ENCODE data around the gene FHL2. TPM values are rescaled to one million over a fixed set of nuclear protein-coding genes. Genes with fewer than 3 reads are reported as not detected.

FHL2 gene
- total and polyA plus RNA-seq, 2 donors (not counting 1 experiment from before 2014, with no cell fraction given), result not detected

DNA sequence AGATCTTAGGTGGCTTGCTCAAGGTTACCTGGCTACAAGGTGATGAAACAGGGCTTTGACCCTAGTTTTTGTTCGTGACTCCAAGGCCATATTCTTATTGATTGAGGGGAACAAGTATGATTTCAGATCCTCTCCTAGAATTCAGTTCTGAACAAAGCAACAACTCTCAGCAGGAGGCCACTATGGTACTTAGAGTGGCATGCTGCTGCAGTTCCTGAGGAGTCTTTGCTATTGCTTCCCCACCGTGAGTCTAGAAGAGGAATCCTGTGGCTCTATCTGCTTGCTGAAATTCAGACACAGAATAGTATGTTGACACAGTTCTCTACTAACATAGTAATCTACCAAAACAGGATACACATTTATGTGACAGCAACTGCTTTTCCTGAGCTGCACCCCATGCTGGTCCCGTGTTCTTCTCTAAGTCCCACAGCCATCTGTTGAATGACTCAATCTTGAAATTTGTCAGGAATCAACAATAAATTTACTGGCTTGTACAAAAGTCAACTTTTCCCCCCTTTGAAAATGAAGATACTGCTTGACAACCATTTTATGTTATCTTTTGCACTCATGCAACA, 73.4 kb downstream of the FHL2 start:
- TF ChIP-seq, protein P1, sequence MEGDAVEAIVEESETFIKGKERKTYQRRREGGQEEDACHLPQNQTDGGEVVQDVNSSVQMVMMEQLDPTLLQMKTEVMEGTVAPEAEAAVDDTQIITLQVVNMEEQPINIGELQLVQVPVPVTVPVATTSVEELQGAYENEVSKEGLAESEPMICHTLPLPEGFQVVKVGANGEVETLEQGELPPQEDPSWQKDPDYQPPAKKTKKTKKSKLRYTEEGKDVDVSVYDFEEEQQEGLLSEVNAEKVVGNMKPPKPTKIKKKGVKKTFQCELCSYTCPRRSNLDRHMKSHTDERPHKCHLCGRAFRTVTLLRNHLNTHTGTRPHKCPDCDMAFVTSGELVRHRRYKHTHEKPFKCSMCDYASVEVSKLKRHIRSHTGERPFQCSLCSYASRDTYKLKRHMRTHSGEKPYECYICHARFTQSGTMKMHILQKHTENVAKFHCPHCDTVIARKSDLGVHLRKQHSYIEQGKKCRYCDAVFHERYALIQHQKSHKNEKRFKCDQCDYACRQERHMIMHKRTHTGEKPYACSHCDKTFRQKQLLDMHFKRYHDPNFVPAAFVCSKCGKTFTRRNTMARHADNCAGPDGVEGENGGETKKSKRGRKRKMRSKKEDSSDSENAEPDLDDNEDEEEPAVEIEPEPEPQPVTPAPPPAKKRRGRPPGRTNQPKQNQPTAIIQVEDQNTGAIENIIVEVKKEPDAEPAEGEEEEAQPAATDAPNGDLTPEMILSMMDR (IDR thresholded peaks at IDR 0.05), result no peak
- TF ChIP-seq EZH2 (IDR thresholded peaks at IDR 0.05; ENCODE audit: borderline replicate concordance, insufficient read depth, low read depth, low read length, poor library complexity, severe bottlenecking), result no peak
- H4K20me1 ChIP-seq (ENCODE audit: control insufficient read depth, insufficient read depth, low read length, poor library complexity, severe bottlenecking), result peaks cover 27% of the 10 kb centered on the region
- H3K4me3 ChIP-seq (ENCODE audit: control extremely low read depth in 1 of 5, extremely low read depth in 1 of 5, insufficient read depth in 1 of 5, low read depth in 2 of 5, low read length in 4 of 5), result no peak overlapping the region
- no peak overlapping the region for H2AFZ ChIP-seq (ENCODE audit: insufficient read depth, low read depth, low read length, poor library complexity, severe bottlenecking)
- H3K27me3 ChIP-seq (replicated peaks in 1 of 4; ENCODE audit: control extremely low read depth in 1 of 4, control insufficient read depth in 3 of 4, insufficient read depth in 4 of 4, low read length in 3 of 4), result no peaks in the 10 kb centered on the region
- no peak overlapping the region for H3K9ac ChIP-seq (ENCODE audit: low read length)
- no peaks in the 10 kb centered on the region for H3K9me3 Mint-ChIP-seq (ENCODE audit: insufficient read depth)
- H3K27ac ChIP-seq (ENCODE audit: low read length in 2 of 2), result no peak overlapping the region
- no peaks in the 10 kb centered on the region for H3K27me3 Mint-ChIP-seq
- ATAC-seq (ENCODE audit: low read depth), result no peak
- intact Hi-C loops (cut with micrococcal nuclease), result no loop called here
- no peaks in the 10 kb centered on the region for H3K9me3 ChIP-seq (ENCODE audit: control extremely low read depth in 1 of 3, control insufficient read depth in 2 of 3, insufficient read depth in 1 of 3, low read length in 2 of 3)
- ChIA-PET POLR2A (no interaction called here), CTCF (no interaction called here)
- H3K4me3 Mint-ChIP-seq, result no peak overlapping the region
- DNase-seq, result no peak
- WGBS (ENCODE audit: insufficient coverage), result 33% methylated on average over 3 of the region's 3 CpGs
- no peak overlapping the region for H3K27ac Mint-ChIP-seq
- peaks cover 20 to 24% of the 10 kb centered on the region in 2 donors for H3K4me1 ChIP-seq (ENCODE audit: control insufficient read depth in 2 of 2, insufficient read depth in 2 of 2, low read length in 2 of 2)
- H3K4me1 Mint-ChIP-seq, result peaks cover 60% of the 10 kb centered on the region
- H3K79me2 ChIP-seq (ENCODE audit: control insufficient read depth, insufficient read depth, low read length), result peaks cover 70% of the 10 kb centered on the region
- no peak overlapping the region for H3K4me2 ChIP-seq (replicated peaks; ENCODE audit: low read depth, low read length, poor library complexity, severe bottlenecking)
- H3K36me3 ChIP-seq (replicated peaks in 1 of 2; ENCODE audit: control extremely low read depth in 1 of 2, control insufficient read depth in 1 of 2, extremely low read depth in 1 of 2, insufficient read depth in 2 of 2, low read length in 1 of 2), result no peaks in the 10 kb centered on the region

DNA sequence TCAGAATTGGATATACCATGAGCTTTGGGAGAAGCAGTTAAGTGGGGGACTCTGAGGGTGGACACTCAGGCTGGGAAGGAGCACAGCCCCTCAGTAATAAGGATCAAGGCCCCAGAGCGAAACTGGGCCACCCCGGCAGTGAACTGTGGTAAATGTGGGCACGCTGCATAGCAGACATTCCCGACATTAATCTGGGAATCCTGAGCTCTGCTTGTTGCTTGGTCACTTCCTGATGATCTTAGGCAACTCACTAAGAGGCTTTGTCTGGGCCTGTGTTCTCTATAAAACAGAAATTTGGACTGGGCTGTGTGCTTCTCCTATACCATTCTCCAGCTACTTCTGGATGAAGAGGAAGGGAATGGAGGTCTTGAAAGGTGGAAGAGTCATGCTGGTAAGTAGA, 74.1 kb downstream of the FHL2 start:
- H3K27me3 ChIP-seq (replicated peaks in 1 of 4; ENCODE audit: control extremely low read depth in 1 of 4, control insufficient read depth in 3 of 4, insufficient read depth in 4 of 4, low read length in 3 of 4), result no peaks in the 10 kb centered on the region
- peaks cover 33% of the 10 kb centered on the region for H4K20me1 ChIP-seq (ENCODE audit: control insufficient read depth, insufficient read depth, low read length, poor library complexity, severe bottlenecking)
- DNase-seq (no peak), ATAC-seq (ENCODE audit: low read depth) (no peak)
- no peaks in the 10 kb centered on the region for H3K9me3 Mint-ChIP-seq (ENCODE audit: insufficient read depth)
- ChIA-PET CTCF (no interaction called here), POLR2A (no interaction called here)
- TF ChIP-seq EZH2 (IDR thresholded peaks at IDR 0.05; ENCODE audit: borderline replicate concordance, insufficient read depth, low read depth, low read length, poor library complexity, severe bottlenecking), result no peak
- TF ChIP-seq, protein P1 (IDR thresholded peaks at IDR 0.05), result no peak
- no peak overlapping the region for H3K27ac Mint-ChIP-seq
- H3K4me3 Mint-ChIP-seq, result no peak overlapping the region
- no peak overlapping the region for H3K27ac ChIP-seq (ENCODE audit: low read length in 2 of 2)
- no peaks in the 10 kb centered on the region for H3K27me3 Mint-ChIP-seq
- H2AFZ ChIP-seq (ENCODE audit: insufficient read depth, low read depth, low read length, poor library complexity, severe bottlenecking), result no peak overlapping the region
- H3K36me3 ChIP-seq (replicated peaks in 1 of 2; ENCODE audit: control extremely low read depth in 1 of 2, control insufficient read depth in 1 of 2, extremely low read depth in 1 of 2, insufficient read depth in 2 of 2, low read length in 1 of 2), result no peaks in the 10 kb centered on the region
- intact Hi-C loops (cut with micrococcal nuclease), result no loop called here
- no peaks in the 10 kb centered on the region for H3K9me3 ChIP-seq (ENCODE audit: control extremely low read depth in 1 of 3, control insufficient read depth in 2 of 3, insufficient read depth in 1 of 3, low read length in 2 of 3)
- 70% methylated on average over 4 of the region's 4 CpGs for WGBS (ENCODE audit: insufficient coverage)
- no peak overlapping the region for H3K4me3 ChIP-seq (ENCODE audit: control extremely low read depth in 1 of 5, extremely low read depth in 1 of 5, insufficient read depth in 1 of 5, low read depth in 2 of 5, low read length in 4 of 5)
- peaks cover 70% of the 10 kb centered on the region for H3K79me2 ChIP-seq (ENCODE audit: control insufficient read depth, insufficient read depth, low read length)
- H3K4me1 ChIP-seq (ENCODE audit: control insufficient read depth in 2 of 2, insufficient read depth in 2 of 2, low read length in 2 of 2), result peaks cover 14 to 19% of the 10 kb centered on the region in 2 donors
- peaks cover 55% of the 10 kb centered on the region for H3K4me1 Mint-ChIP-seq
- no peak overlapping the region for H3K9ac ChIP-seq (ENCODE audit: low read length)
- H3K4me2 ChIP-seq (replicated peaks; ENCODE audit: low read depth, low read length, poor library complexity, severe bottlenecking), result no peak overlapping the region

Data from B cell (primary cell).